Subcutaneous abdominal adipose tissue (tissue), 5 donors: ENCODE data around the gene PRDM4.
"Not testable (repeated sequence)": the region's sequence is repeated elsewhere in the genome, so short reads cannot be mapped to it uniquely, and the experiment has no call there.

ENCODE experiments used
- H3K27ac ChIP-seq: one replicate; pipeline ENCODE4 v1.7.0; 2013; ENCODE audit warnings: low read depth, mild to moderate bottlenecking, inconsistent platforms, low read length, moderate library complexity
- H3K27me3 ChIP-seq, 5 donors: one replicate each; pipeline ENCODE4 v1.7.0; 2013; ENCODE audit warnings: low read length in 5 of 5, inconsistent platforms in 1 of 5; ENCODE audit not compliant: control insufficient read depth in 5 of 5, insufficient read depth in 4 of 5
- H3K36me3 ChIP-seq, 5 donors: one replicate each; pipeline ENCODE4 v1.7.0; 2013; ENCODE audit warnings: low read length in 5 of 5; ENCODE audit not compliant: control insufficient read depth in 5 of 5, insufficient read depth in 5 of 5
- H3K4me1 ChIP-seq, 5 donors: one replicate each; pipeline ENCODE4 v1.7.0; 2013; ENCODE audit warnings: low read length in 5 of 5, mild to moderate bottlenecking in 3 of 5, moderate library complexity in 1 of 5; ENCODE audit not compliant: control insufficient read depth in 5 of 5, insufficient read depth in 5 of 5
- H3K4me3 ChIP-seq, 5 donors: one replicate each; pipeline ENCODE4 v1.7.0; 2013; ENCODE audit warnings: low read length in 5 of 5, low read depth in 1 of 5
- H3K9ac ChIP-seq, 5 donors: one replicate each; pipeline ENCODE4 v1.7.0; 2013; ENCODE audit warnings: low read length in 5 of 5, mild to moderate bottlenecking in 4 of 5, moderate library complexity in 3 of 5
- H3K9me3 ChIP-seq, 5 donors: one replicate each; pipeline ENCODE4 v1.7.0; 2013; ENCODE audit warnings: low read length in 5 of 5; ENCODE audit not compliant: control insufficient read depth in 5 of 5
- donor health status: healthy.
- donor health status: healthy.
- donor health status: healthy.
- donor health status: healthy.
- donor health status: healthy.

The PRDM4 gene

GRCh38 chr12:107704041-107704440 is 56.9 kb downstream of the PRDM4 start:
- Histone ChIP-seq H3K4me3 (no peak overlapping the region), H3K4me1 (no peaks in the 10 kb centered on the region), H3K9me3 (peaks cover 0 to 7% (median 0%) of the 10 kb centered on the region in 5 donors), H3K27ac (no peak overlapping the region), H3K27me3 (no peaks in the 10 kb centered on the region), H3K9ac (no peak overlapping the region), H3K36me3 (peaks cover 60 to 77% (median 70%) of the 10 kb centered on the region in 5 donors)

- Histone ChIP-seq H3K4me3 (no peak overlapping the region), H3K9ac (no peak overlapping the region), H3K9me3 (peaks cover 0 to 7% (median 0%) of the 10 kb centered on the region in 5 donors), H3K27ac (no peak overlapping the region), H3K4me1 (no peaks in the 10 kb centered on the region), H3K36me3 (peaks cover 54 to 84% (median 75%) of the 10 kb centered on the region in 5 donors), H3K27me3 (no peaks in the 10 kb centered on the region)
These were observed 58.8 kb downstream of the PRDM4 start for GRCh38 chr12:107702106-107702505.

- Histone ChIP-seq H3K4me1 (peaks cover 0 to 16% (median 13%) of the 10 kb centered on the region in 5 donors), H3K36me3 (peaks cover 60 to 87% (median 79%) of the 10 kb centered on the region in 5 donors)
- H3K9ac ChIP-seq, H3K27ac ChIP-seq, H3K27me3 ChIP-seq, H3K9me3 ChIP-seq, H3K4me3 ChIP-seq: not testable (repeated sequence)
These were observed 65.2 kb downstream of the PRDM4 start for GRCh38 chr12:107695772-107696171.

- Histone ChIP-seq H3K9ac (peak within 1 kb of the TSS; percentile 82 to 100 (median 95)), H3K4me3 (peak within 1 kb of the TSS; percentile 89 to 100 (median 98)), H3K4me1 (peaks cover 2 to 27% (median 24%) of the 10 kb centered on the region in 5 donors), H3K9me3 (no peaks in the 10 kb centered on the region), H3K27ac (peak within 1 kb of the TSS; percentile 74), H3K36me3 (peaks cover 11 to 24% (median 23%) of the 10 kb centered on the region in 5 donors), H3K27me3 (no peaks in the 10 kb centered on the region)
These were observed 75.3 kb downstream of the PRDM4 start, which contains the start of gene PWP1 for GRCh38 chr12:107685360-107686248. Gene PWP1 (plus strand): TSS chr12:107685799. CDS start chr12:107685900, 101 bp downstream.

GRCh38 chr12:107684990-107685359 is 76.0 kb downstream of the PRDM4 start:
- Histone ChIP-seq H3K9me3 (no peaks in the 10 kb centered on the region), H3K9ac (peak overlapping the region; percentile 26 to 100 (median 74)), H3K27ac (peak overlapping the region; percentile 74), H3K4me3 (peak overlapping the region; percentile 89 to 100 (median 98)), H3K4me1 (peaks cover 2 to 27% (median 24%) of the 10 kb centered on the region in 5 donors), H3K36me3 (peaks cover 11 to 18% (median 16%) of the 10 kb centered on the region in 5 donors), H3K27me3 (no peaks in the 10 kb centered on the region)

- peaks cover 6 to 11% (median 10%) of the 10 kb centered on the region in 5 donors for H3K36me3 ChIP-seq
- H3K4me3 ChIP-seq = no peak overlapping the region
- peaks cover 2 to 27% (median 24%) of the 10 kb centered on the region in 5 donors for H3K4me1 ChIP-seq
- no peak overlapping the region for H3K9ac ChIP-seq
- no peaks in the 10 kb centered on the region for H3K9me3 ChIP-seq
- H3K27me3 ChIP-seq = no peaks in the 10 kb centered on the region
- no peak overlapping the region for H3K27ac ChIP-seq
These were observed 76.7 kb downstream of the PRDM4 start for GRCh38 chr12:107684029-107684795.
